HEK293 (cell line): ENCODE results near the gene TEFM.
A peak's percentile ranks its signal among the peaks of the same experiment; 100 is the strongest.

Source experiments
- EGR2 ChIP-seq: fragments of 450-650 bp; formaldehyde crosslinking; IDR thresholded peaks from 2 replicates; pipeline ENCODE4 v1.5.1; 2016; ENCODE audit warnings: low read depth, missing biosample characterization, missing genetic modification characterization
- GLI4 ChIP-seq: fragments of 450-650 bp; formaldehyde crosslinking; IDR thresholded peaks from 2 replicates; pipeline ENCODE4 v1.5.1; 2016; ENCODE audit warnings: missing biosample characterization, missing genetic modification characterization
- GLIS1 ChIP-seq: fragments of 450-650 bp; formaldehyde crosslinking; IDR thresholded peaks from 2 replicates; pipeline ENCODE4 v1.5.1; 2016; ENCODE audit warnings: missing biosample characterization, missing genetic modification characterization
- MYNN ChIP-seq: fragments of 450-650 bp; formaldehyde crosslinking; IDR thresholded peaks from 2 replicates; pipeline ENCODE4 v1.5.1; 2016; ENCODE audit warnings: missing biosample characterization, missing genetic modification characterization, borderline replicate concordance
- OSR2 ChIP-seq: fragments of 450-650 bp; formaldehyde crosslinking; IDR thresholded peaks from 2 replicates; pipeline ENCODE4 v1.5.1; 2016; ENCODE audit warnings: missing biosample characterization, missing genetic modification characterization
- TRIM28 ChIP-seq: IDR thresholded peaks from 2 replicates; pipeline ENCODE4 v1.6.1; 2011; ENCODE audit warnings: low read length, control low read depth, borderline replicate concordance
- ZBTB20 ChIP-seq: fragments of 450-650 bp; formaldehyde crosslinking; IDR thresholded peaks from 2 replicates; pipeline ENCODE4 v1.5.1; 2016; ENCODE audit warnings: missing biosample characterization, missing genetic modification characterization
- ZEB2 ChIP-seq: fragments of 450-650 bp; formaldehyde crosslinking; IDR thresholded peaks from 2 replicates; pipeline ENCODE4 v1.5.1; 2016; ENCODE audit warnings: missing biosample characterization, missing genetic modification characterization
- ZNF133 ChIP-seq: fragments of 450-650 bp; formaldehyde crosslinking; IDR thresholded peaks from 2 replicates; pipeline ENCODE4 v1.5.1; 2016; ENCODE audit warnings: missing biosample characterization, missing genetic modification characterization
- ZNF19 ChIP-seq: fragments of 450-650 bp; formaldehyde crosslinking; IDR thresholded peaks from 2 replicates; pipeline ENCODE4; 2016; ENCODE audit warnings: missing biosample characterization, missing genetic modification characterization, low read depth
- ZNF23 ChIP-seq: fragments of 450-650 bp; formaldehyde crosslinking; IDR thresholded peaks from 2 replicates; pipeline ENCODE4 v1.5.1; 2016; ENCODE audit warnings: missing biosample characterization, missing genetic modification characterization, borderline replicate concordance
- ZNF366 ChIP-seq: fragments of 450-650 bp; formaldehyde crosslinking; conservative IDR thresholded peaks from 2 replicates; pipeline ENCODE4 v1.5.1; 2016; ENCODE audit warnings: missing biosample characterization, missing genetic modification characterization
- ZNF416 ChIP-seq: fragments of 450-650 bp; formaldehyde crosslinking; IDR thresholded peaks from 2 replicates; pipeline ENCODE4 v1.5.1; 2016; ENCODE audit warnings: missing biosample characterization, missing genetic modification characterization
- ZNF501 ChIP-seq: fragments of 450-650 bp; formaldehyde crosslinking; IDR thresholded peaks from 2 replicates; pipeline ENCODE4 v1.5.1; 2016; ENCODE audit warnings: missing biosample characterization, missing genetic modification characterization
- ZNF529 ChIP-seq: fragments of 450-650 bp; formaldehyde crosslinking; IDR thresholded peaks from 2 replicates; pipeline ENCODE4 v1.5.1; 2017; ENCODE audit warnings: missing genetic modification characterization, missing biosample characterization; ENCODE audit not compliant: insufficient replicate concordance
- ZNF571 ChIP-seq: fragments of 450-650 bp; formaldehyde crosslinking; IDR thresholded peaks from 2 replicates; pipeline ENCODE4 v1.5.0; 2017; ENCODE audit warnings: missing biosample characterization, missing genetic modification characterization
- ZNF664 ChIP-seq: fragments of 450-650 bp; formaldehyde crosslinking; IDR thresholded peaks from 2 replicates; pipeline ENCODE4 v1.5.1; 2016; ENCODE audit warnings: missing biosample characterization, missing genetic modification characterization
- ZNF785 ChIP-seq: fragments of 450-650 bp; formaldehyde crosslinking; IDR thresholded peaks from 2 replicates; pipeline ENCODE4 v1.5.1; 2016; ENCODE audit warnings: missing biosample characterization, missing genetic modification characterization
- TF ChIP-seq, protein P1 (sequence below): fragments of 450-650 bp; formaldehyde crosslinking; IDR thresholded peaks from 2 replicates; pipeline ENCODE4 v1.5.1; 2016; ENCODE audit warnings: missing biosample characterization, missing genetic modification characterization
- TF ChIP-seq, protein P2 (sequence below): fragments of 450-650 bp; formaldehyde crosslinking; IDR thresholded peaks from 2 replicates; pipeline ENCODE4 v1.5.1; 2016; ENCODE audit warnings: missing biosample characterization, missing genetic modification characterization
- TF ChIP-seq, protein P3 (sequence below): fragments of 450-650 bp; formaldehyde crosslinking; IDR thresholded peaks from 2 replicates; pipeline ENCODE4 v1.5.1; 2016; ENCODE audit warnings: missing biosample characterization, missing genetic modification characterization
- TF ChIP-seq, protein P4 (sequence below): fragments of 450-650 bp; formaldehyde crosslinking; IDR thresholded peaks from 2 replicates; pipeline ENCODE4 v1.5.1; 2016; ENCODE audit warnings: missing biosample characterization, missing genetic modification characterization
- TF ChIP-seq, protein P5 (sequence below): fragments of 450-650 bp; formaldehyde crosslinking; IDR thresholded peaks from 2 replicates; pipeline ENCODE4 v1.5.1; 2016; ENCODE audit warnings: missing biosample characterization, missing genetic modification characterization
- TF ChIP-seq, protein P6 (sequence below): fragments of 450-650 bp; formaldehyde crosslinking; IDR thresholded peaks from 2 replicates; pipeline ENCODE4 v1.5.1; 2017; ENCODE audit warnings: missing biosample characterization, mild to moderate bottlenecking, missing genetic modification characterization, moderate library complexity
- TF ChIP-seq, protein P7 (sequence below): fragments of 450-650 bp; formaldehyde crosslinking; IDR thresholded peaks from 2 replicates; pipeline ENCODE4 v1.5.1; 2016; ENCODE audit warnings: missing biosample characterization, missing genetic modification characterization
- TF ChIP-seq, protein P8 (sequence below): fragments of 450-650 bp; formaldehyde crosslinking; IDR thresholded peaks from 2 replicates; pipeline ENCODE4 v1.5.1; 2016; ENCODE audit warnings: missing biosample characterization, missing genetic modification characterization

TEFM gene

DNA sequence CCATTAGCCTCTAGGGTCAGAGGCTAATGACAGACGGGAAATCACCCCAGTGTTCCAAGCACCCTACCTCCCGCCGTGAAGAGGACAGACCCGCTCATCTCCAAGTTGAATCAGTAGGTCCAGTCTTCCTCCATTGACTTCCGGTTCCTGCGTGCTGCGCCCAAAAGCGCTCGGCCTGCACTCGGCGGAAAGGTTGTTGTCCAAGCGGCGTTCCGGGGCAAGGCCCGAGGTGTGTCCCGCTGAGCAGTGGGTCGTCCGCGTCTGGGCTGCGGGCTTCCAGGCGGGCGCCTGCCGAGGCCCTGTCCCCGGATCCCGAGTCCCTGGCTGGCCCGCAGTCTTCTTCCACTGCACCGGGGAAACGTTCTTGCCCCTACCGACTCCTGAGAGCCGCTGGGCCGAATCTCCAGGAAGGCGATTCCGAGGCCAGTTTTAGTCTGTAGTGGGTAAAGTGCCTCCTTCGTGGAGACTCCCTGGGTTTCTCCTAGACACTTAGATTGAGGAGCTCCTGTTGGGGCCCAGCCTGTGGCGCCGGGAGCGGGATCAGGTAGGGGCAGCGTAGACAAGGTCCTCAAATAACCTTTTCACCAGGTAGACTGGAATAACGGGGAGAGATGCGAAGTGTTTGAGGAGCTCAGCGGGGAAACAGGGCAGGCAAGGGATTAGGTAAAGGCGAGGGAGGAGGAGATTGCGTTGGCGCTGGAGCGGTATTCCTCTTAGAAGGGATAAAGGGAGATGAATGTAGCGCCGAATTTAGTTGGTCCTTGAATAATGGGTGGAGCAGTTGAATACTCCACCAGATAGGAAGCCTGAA is at the start of gene TEFM (continued):
- TF ChIP-seq, protein P1, sequence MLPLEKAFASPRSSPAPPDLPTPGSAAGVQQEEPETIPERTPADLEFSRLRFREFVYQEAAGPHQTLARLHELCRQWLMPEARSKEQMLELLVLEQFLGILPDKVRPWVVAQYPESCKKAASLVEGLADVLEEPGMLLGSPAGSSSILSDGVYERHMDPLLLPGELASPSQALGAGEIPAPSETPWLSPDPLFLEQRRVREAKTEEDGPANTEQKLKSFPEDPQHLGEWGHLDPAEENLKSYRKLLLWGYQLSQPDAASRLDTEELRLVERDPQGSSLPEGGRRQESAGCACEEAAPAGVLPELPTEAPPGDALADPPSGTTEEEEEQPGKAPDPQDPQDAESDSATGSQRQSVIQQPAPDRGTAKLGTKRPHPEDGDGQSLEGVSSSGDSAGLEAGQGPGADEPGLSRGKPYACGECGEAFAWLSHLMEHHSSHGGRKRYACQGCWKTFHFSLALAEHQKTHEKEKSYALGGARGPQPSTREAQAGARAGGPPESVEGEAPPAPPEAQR (tag by site-specific recombination): peak; percentile 95
- TF ChIP-seq, protein P2, sequence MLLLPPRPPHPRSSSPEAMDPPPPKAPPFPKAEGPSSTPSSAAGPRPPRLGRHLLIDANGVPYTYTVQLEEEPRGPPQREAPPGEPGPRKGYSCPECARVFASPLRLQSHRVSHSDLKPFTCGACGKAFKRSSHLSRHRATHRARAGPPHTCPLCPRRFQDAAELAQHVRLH (tag by site-specific recombination): peak; percentile 98
- TF ChIP-seq, protein P3, sequence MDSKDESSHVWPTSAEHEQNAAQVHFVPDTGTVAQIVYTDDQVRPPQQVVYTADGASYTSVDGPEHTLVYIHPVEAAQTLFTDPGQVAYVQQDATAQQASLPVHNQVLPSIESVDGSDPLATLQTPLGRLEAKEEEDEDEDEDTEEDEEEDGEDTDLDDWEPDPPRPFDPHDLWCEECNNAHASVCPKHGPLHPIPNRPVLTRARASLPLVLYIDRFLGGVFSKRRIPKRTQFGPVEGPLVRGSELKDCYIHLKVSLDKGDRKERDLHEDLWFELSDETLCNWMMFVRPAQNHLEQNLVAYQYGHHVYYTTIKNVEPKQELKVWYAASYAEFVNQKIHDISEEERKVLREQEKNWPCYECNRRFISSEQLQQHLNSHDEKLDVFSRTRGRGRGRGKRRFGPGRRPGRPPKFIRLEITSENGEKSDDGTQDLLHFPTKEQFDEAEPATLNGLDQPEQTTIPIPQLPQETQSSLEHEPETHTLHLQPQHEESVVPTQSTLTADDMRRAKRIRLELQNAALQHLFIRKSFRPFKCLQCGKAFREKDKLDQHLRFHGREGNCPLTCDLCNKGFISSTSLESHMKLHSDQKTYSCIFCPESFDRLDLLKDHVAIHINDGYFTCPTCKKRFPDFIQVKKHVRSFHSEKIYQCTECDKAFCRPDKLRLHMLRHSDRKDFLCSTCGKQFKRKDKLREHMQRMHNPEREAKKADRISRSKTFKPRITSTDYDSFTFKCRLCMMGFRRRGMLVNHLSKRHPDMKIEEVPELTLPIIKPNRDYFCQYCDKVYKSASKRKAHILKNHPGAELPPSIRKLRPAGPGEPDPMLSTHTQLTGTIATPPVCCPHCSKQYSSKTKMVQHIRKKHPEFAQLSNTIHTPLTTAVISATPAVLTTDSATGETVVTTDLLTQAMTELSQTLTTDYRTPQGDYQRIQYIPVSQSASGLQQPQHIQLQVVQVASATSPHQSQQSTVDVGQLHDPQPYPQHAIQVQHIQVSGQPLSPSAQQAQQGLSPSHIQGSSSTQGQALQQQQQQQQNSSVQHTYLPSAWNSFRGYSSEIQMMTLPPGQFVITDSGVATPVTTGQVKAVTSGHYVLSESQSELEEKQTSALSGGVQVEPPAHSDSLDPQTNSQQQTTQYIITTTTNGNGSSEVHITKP (tag by site-specific recombination): peak; percentile 84
- TF ChIP-seq, protein P4, sequence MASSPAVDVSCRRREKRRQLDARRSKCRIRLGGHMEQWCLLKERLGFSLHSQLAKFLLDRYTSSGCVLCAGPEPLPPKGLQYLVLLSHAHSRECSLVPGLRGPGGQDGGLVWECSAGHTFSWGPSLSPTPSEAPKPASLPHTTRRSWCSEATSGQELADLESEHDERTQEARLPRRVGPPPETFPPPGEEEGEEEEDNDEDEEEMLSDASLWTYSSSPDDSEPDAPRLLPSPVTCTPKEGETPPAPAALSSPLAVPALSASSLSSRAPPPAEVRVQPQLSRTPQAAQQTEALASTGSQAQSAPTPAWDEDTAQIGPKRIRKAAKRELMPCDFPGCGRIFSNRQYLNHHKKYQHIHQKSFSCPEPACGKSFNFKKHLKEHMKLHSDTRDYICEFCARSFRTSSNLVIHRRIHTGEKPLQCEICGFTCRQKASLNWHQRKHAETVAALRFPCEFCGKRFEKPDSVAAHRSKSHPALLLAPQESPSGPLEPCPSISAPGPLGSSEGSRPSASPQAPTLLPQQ: peak; percentile 89
- TF ChIP-seq ZNF501 (peak; percentile 99), ZNF416 (tag by site-specific recombination) (no peak), ZEB2 (tag by site-specific recombination) (peak; percentile 93), GLI4 (tag by site-specific recombination) (peak; percentile 98), ZNF19 (no peak), MYNN (tag by site-specific recombination) (peak; percentile 68; the same call in 1 of the 2 replicates), ZNF366 (0 out of 2 replicates have a peak, but pooled peaks have one; percentile 16), ZNF529 (tag by site-specific recombination) (peak; percentile 26), EGR2 (tag by site-specific recombination) (no peak), ZNF133 (tag by site-specific recombination) (no peak), ZNF23 (tag by site-specific recombination) (no peak), ZNF785 (tag by site-specific recombination) (peak; percentile 91), TRIM28 (peak; percentile 93; the same call in 1 of the 2 replicates), ZNF664 (tag by site-specific recombination) (peak; percentile 81), GLIS1 (tag by site-specific recombination) (peak; percentile 46), OSR2 (no peak), ZBTB20 (tag by site-specific recombination) (peak; percentile 94), ZNF571 (no peak)
- TF ChIP-seq, protein P5, sequence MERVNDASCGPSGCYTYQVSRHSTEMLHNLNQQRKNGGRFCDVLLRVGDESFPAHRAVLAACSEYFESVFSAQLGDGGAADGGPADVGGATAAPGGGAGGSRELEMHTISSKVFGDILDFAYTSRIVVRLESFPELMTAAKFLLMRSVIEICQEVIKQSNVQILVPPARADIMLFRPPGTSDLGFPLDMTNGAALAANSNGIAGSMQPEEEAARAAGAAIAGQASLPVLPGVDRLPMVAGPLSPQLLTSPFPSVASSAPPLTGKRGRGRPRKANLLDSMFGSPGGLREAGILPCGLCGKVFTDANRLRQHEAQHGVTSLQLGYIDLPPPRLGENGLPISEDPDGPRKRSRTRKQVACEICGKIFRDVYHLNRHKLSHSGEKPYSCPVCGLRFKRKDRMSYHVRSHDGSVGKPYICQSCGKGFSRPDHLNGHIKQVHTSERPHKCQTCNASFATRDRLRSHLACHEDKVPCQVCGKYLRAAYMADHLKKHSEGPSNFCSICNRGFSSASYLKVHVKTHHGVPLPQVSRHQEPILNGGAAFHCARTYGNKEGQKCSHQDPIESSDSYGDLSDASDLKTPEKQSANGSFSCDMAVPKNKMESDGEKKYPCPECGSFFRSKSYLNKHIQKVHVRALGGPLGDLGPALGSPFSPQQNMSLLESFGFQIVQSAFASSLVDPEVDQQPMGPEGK (tag by site-specific recombination): peak; percentile 64
- TF ChIP-seq, protein P6, sequence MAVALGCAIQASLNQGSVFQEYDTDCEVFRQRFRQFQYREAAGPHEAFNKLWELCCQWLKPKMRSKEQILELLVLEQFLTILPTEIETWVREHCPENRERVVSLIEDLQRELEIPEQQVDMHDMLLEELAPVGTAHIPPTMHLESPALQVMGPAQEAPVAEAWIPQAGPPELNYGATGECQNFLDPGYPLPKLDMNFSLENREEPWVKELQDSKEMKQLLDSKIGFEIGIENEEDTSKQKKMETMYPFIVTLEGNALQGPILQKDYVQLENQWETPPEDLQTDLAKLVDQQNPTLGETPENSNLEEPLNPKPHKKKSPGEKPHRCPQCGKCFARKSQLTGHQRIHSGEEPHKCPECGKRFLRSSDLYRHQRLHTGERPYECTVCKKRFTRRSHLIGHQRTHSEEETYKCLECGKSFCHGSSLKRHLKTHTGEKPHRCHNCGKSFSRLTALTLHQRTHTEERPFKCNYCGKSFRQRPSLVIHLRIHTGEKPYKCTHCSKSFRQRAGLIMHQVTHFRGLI (tag by site-specific recombination): peak; percentile 79
- TF ChIP-seq, protein P7, sequence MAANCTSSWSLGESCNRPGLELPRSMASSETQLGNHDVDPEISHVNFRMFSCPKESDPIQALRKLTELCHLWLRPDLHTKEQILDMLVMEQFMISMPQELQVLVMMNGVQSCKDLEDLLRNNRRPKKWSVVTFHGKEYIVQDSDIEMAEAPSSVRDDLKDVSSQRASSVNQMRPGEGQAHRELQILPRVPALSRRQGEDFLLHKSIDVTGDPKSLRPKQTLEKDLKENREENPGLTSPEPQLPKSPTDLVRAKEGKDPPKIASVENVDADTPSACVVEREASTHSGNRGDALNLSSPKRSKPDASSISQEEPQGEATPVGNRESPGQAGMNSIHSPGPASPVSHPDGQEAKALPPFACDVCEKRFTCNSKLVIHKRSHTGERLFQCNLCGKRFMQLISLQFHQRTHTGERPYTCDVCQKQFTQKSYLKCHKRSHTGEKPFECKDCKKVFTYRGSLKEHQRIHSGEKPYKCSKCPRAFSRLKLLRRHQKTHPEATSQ (tag by site-specific recombination): peak; percentile 100
- TF ChIP-seq, protein P8, sequence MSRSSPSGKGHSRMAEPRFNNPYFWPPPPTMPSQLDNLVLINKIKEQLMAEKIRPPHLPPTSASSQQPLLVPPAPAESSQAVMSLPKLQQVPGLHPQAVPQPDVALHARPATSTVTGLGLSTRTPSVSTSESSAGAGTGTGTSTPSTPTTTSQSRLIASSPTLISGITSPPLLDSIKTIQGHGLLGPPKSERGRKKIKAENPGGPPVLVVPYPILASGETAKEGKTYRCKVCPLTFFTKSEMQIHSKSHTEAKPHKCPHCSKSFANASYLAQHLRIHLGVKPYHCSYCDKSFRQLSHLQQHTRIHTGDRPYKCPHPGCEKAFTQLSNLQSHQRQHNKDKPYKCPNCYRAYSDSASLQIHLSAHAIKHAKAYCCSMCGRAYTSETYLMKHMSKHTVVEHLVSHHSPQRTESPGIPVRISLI: peak; percentile 31; the same call in 1 of the 2 replicates
